Measurements from ENCODE around the gene FILIP1L. TPM values are rescaled to one million over a fixed set of nuclear protein-coding genes. Genes with fewer than 3 reads are reported as not detected.
"Not testable (repeated sequence)": the region's sequence is repeated elsewhere in the genome, so short reads cannot be mapped to it uniquely, and the experiment has no call there.

FILIP1L gene
- total RNA-seq, 4 donors from 2014 or later, result 26.7 to 46.3 (median 30.8) TPM

DNA sequence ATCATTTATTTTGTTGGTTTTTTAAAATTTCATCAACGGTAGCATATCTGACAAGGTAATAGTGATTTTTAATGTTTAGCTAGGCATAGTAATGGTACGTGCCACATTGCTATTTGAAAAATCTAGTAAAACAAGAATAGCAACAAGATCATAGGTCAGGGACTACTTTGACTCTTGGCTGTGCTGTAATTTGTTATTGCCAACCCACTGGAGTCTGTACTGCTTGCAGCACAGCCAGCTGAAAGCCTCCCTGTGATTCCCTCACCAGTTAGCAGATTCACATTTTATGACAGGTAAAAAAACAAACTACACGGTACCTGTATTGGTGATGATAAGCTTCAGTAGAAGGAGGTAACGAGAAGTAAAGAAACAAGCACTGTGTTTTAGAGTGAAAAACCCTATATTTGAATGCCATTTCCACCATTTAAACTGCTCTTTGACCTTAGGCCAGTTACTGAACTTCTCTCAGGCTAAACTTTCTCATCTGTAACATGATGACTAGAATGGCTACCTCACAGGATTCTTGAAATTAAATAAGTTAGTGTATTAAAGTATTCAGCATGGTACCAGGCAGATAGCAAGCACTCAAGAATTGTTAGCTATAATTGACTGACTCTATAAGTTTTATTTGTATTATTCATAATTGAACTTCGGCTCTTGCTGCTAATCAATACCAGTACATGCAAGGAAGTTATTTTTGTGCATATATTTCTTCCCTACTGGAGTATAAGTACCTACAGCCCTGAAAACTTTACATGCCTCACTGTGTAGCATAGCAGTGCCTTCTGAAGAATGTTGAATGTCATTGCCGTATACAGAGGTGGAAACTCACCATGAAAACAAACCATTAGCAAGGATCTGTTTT, 16.1 kb downstream of the FILIP1L start:
- no peaks in the 10 kb centered on the region for H3K27me3 ChIP-seq
- no peak for DNase-seq (ENCODE audit: low spot score in 2 of 2)
- H3K4me1 ChIP-seq, result peaks cover 0 to 24% (median 4%) of the 10 kb centered on the region in 4 donors
- peak overlapping the region in 1 of 4 donors; percentile 18 for H3K27ac ChIP-seq
- H3K9me3 ChIP-seq, result no peaks in the 10 kb centered on the region
- no peak overlapping the region for H3K4me3 ChIP-seq
- whole genome bisulfite sequencing, 2 donors, result 57 to 58% methylated on average over 6 of the region's 6 CpGs
- H3K36me3 ChIP-seq, result no peaks in the 10 kb centered on the region
- TF ChIP-seq POLR2A (IDR thresholded peaks at IDR 0.05) (no peak), CTCF (IDR thresholded peaks at IDR 0.05) (no peak), EP300 (IDR thresholded peaks at IDR 0.05) (peak in 1 of 2 donors; percentile 30)

- TF ChIP-seq POLR2A (IDR thresholded peaks at IDR 0.05) (no peak), EP300 (IDR thresholded peaks at IDR 0.05) (no peak), CTCF (IDR thresholded peaks at IDR 0.05) (no peak)
- no peak overlapping the region for H3K4me3 ChIP-seq
- 83 to 89% methylated on average over 2 of the region's 2 CpGs for WGBS, 2 donors
- H3K27ac ChIP-seq, result no peak overlapping the region
- H3K36me3 ChIP-seq, result no peaks in the 10 kb centered on the region
- DNase-seq (ENCODE audit: low spot score in 2 of 2), result no peak
- H3K9me3 ChIP-seq, result no peaks in the 10 kb centered on the region
- H3K4me1 ChIP-seq, result peaks cover 0 to 24% (median 4%) of the 10 kb centered on the region in 4 donors
- H3K27me3 ChIP-seq, result no peaks in the 10 kb centered on the region
Observed at GRCh38 chr3:100096866-100097265, 17.4 kb downstream of the FILIP1L start.

- WGBS, 2 donors, result 63 to 69% methylated on average over 1 of the region's 1 CpG
- not testable (repeated sequence) for H3K36me3 ChIP-seq; DNase-seq (ENCODE audit: low spot score in 2 of 2); H3K4me3 ChIP-seq; H3K9me3 ChIP-seq; H3K27ac ChIP-seq; H3K27me3 ChIP-seq
- peaks cover 0 to 24% (median 4%) of the 10 kb centered on the region in 4 donors for H3K4me1 ChIP-seq
Observed at GRCh38 chr3:100096286-100096685, 18.0 kb downstream of the FILIP1L start.

GRCh38 chr3:100093831-100094230, 20.5 kb downstream of the FILIP1L start:
- Histone ChIP-seq H3K36me3 (no peaks in the 10 kb centered on the region), H3K27ac (no peak overlapping the region), H3K9me3 (no peaks in the 10 kb centered on the region), H3K27me3 (no peaks in the 10 kb centered on the region), H3K4me3 (no peak overlapping the region), H3K4me1 (peaks cover 0 to 21% (median 4%) of the 10 kb centered on the region in 4 donors)
- TF ChIP-seq POLR2A (IDR thresholded peaks at IDR 0.05), result no peak
- TF ChIP-seq EP300 (IDR thresholded peaks at IDR 0.05), result no peak
- TF ChIP-seq CTCF (IDR thresholded peaks at IDR 0.05), result no peak
- no peak for DNase-seq (ENCODE audit: low spot score in 2 of 2)
- 95 to 96% methylated on average over 1 of the region's 1 CpG for WGBS, 2 donors

DNA sequence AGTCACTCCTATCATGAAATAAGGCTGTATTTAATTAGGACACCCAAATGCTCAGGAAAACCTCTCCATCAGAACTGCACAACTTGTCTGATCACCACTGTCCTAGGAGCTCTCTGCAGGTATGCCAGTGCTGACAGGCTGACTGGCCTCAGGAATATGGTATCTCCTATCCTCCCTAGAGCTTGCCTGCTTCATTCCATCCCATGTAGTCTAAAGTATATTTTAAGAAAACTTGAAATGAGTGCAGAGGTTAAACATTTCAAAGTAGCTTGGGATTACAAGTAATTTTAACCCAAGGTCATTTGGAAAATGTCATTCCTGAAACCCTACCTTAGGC, 23.7 kb downstream of the FILIP1L start:
- no peak for DNase-seq (ENCODE audit: low spot score in 2 of 2)
- H3K4me3 ChIP-seq, result no peak overlapping the region
- H3K27me3 ChIP-seq, result no peaks in the 10 kb centered on the region
- H3K27ac ChIP-seq, result no peak overlapping the region
- H3K36me3 ChIP-seq, result no peaks in the 10 kb centered on the region
- H3K4me1 ChIP-seq, result peaks cover 0 to 8% (median 0%) of the 10 kb centered on the region in 4 donors
- TF ChIP-seq EP300 (IDR thresholded peaks at IDR 0.05) (no peak), CTCF (IDR thresholded peaks at IDR 0.05) (no peak), POLR2A (IDR thresholded peaks at IDR 0.05) (no peak)
- H3K9me3 ChIP-seq, result no peaks in the 10 kb centered on the region
